A549 treated with CORT108297 at 1 μM for 4 hours (cell line): ENCODE measurements around the gene CELSR3. TPM values are rescaled to one million over a fixed set of nuclear protein-coding genes. Genes with fewer than 3 reads are reported as not detected.

ENCODE experiments used
- total RNA-seq: library from RNA; stranded (reverse); fragments of 200-300 nt; extraction: Qiagen RNA extraction; gene quantifications from 5 replicates; pipeline ENCODE4 v1.2.3, GENCODE V29; 2022

Gene CELSR3, protein sequence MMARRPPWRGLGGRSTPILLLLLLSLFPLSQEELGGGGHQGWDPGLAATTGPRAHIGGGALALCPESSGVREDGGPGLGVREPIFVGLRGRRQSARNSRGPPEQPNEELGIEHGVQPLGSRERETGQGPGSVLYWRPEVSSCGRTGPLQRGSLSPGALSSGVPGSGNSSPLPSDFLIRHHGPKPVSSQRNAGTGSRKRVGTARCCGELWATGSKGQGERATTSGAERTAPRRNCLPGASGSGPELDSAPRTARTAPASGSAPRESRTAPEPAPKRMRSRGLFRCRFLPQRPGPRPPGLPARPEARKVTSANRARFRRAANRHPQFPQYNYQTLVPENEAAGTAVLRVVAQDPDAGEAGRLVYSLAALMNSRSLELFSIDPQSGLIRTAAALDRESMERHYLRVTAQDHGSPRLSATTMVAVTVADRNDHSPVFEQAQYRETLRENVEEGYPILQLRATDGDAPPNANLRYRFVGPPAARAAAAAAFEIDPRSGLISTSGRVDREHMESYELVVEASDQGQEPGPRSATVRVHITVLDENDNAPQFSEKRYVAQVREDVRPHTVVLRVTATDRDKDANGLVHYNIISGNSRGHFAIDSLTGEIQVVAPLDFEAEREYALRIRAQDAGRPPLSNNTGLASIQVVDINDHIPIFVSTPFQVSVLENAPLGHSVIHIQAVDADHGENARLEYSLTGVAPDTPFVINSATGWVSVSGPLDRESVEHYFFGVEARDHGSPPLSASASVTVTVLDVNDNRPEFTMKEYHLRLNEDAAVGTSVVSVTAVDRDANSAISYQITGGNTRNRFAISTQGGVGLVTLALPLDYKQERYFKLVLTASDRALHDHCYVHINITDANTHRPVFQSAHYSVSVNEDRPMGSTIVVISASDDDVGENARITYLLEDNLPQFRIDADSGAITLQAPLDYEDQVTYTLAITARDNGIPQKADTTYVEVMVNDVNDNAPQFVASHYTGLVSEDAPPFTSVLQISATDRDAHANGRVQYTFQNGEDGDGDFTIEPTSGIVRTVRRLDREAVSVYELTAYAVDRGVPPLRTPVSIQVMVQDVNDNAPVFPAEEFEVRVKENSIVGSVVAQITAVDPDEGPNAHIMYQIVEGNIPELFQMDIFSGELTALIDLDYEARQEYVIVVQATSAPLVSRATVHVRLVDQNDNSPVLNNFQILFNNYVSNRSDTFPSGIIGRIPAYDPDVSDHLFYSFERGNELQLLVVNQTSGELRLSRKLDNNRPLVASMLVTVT (N-terminal part only)
- 3.2 to 5.9 TPM (median 4.7 TPM) in 5 replicates for total RNA-seq

DNA sequence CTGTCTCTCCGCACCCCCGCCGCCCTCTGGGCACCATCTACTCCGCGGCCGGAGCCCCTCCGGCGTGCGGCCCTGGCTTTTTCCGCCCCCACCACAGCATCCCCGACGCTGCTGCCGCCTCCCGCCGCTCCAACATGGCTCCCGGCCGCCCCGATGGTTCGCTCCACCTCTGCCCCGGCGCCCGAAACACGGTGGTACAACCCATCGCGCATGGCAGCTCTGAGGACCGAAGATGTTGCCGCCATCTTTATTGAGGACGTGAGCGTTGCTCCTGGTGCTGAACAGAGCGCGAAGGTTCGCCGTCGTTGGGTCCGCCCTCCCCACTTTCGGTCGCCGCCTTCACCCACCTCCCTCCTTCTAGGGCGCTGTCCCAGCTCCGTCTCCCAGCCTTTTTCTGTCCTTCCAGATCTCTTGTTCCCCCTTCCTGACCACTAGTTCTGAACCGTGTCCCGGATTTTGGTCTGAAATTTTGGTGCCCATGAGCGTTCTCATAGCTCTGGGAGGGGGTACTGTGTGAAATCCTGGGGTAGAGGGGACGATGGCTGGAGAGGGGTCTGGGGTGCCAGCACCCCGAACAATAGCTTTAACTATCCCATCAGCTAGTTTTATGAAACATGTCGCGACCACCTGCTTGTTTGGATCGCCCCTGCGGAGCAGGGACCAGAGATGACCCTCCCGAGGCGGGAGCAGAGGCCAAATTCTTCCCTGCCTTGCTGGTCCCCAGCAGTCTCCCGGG lies at the start of gene CELSR3:
CELSR3 (minus strand) TSS at position 134 of the 736 bp plus-strand sequence. CDS start 252 bp downstream, outside the sequence.

DNA sequence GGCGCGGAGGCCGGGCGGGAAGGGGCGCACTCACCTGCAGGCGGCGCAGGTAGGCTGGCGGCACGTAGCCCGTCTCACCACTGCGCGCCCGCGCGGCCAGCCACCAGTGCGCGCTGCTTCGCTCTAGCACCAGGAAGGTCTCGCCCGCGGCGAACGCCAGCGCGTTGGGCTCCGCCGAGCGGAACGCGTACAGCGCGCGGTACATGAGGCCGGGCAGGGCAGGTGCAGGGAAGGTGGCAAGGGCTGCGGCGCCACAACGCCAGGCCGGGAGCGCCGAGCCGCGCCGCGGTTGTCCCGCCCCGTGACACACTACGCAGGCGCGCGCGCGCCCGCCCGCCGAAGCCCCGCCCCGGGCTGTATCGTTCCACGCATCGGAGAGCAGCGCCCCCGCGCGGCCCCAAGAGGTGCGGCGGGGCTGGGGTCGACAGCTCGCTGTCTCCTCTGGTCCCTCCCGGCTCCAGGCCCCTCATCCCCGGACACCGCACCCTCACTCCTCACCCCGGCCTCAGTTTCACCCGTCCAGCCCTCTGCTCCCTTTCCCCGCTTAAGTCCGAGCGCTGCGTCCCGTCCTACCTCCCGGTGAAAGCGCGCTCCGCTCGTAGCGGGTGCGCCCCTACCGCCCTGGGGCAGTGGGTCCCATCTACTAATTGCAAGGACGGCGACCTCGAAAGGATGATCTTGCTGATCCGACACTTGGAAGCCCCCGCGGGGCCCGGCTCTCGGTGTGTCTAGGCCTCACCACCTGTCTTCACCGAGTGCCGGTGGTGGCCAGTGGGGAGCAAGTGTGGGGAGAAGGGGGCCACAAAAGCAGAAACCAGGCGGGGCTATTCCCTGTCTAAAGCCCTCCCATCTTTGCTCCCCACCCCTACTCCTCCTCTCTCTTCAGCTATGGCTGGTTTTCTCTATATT lies 23.2 kb upstream of the CELSR3 start, which contains the start of gene NCKIPSD:
NCKIPSD (minus strand) TSS at position 313 of the 909 bp plus-strand sequence; CDS start at position 205, 108 bp downstream.

DNA sequence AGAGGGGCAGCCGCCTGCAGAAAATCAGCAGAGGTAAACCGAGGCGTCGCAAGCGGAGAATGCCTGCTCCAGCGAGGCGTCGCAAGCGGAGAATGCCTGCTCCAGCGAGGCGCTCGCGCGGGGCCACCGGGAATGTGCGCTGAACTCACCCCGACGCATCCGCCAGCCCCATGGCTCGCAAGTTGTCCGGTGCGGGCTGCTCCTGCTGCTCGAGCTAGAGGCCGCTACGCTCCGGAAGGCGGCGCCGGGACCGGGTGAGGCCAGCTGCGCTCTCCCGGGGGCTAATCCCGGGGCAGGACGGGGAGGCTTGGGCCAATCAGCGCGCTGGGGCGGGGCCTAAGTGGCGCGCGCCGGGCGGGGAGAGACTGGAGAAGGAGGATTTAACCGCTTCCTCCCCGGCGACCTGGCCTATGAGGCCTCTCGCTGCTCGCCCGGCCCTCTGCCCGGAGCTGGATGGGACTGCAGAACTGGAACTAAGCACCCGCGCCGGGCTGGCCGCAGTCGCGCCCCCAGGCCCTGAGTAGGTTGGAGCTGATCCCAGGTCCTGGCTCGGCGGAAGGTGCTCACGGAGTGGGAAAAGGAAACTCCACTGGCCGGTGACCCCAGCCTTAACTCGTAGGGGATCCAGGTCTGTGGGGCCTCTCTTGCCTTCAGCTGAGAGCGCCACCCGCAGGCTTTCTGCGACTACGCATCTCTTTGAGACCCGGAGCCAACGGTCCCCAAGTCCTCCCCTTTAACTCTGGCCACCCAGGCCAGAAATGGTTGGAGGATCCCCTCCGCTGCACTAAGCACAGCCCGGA lies 27.3 kb downstream of the CELSR3 start, which contains the start of gene SLC26A6:
SLC26A6 (minus strand) TSS at position 240 of the 800 bp plus-strand sequence; CDS start at position 172, 68 bp downstream.

DNA sequence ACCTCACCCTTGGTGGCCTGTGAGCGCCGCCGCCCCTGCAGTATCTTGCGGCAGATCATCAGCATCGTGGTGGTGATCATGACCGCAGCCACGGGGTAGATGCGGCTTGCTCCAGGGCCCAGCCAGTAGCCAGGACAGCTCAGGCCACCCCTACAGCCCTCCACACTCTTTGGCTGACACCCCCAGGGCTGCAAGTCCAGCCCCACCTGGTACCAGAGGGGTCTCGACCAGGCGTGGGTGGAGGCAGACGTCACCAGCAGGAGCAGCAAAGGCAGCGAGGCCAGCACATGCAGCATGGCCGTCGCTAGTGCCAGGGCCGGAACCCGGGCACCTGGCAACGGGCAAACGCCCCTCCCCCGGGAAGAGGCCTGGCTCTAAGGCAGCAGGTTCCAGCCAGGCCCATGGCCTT lies 41.2 kb downstream of the CELSR3 start, which contains the start of gene TMEM89:
TMEM89 (minus strand) TSS at position 309 of the 409 bp plus-strand sequence; CDS start at position 296, 13 bp downstream.

DNA sequence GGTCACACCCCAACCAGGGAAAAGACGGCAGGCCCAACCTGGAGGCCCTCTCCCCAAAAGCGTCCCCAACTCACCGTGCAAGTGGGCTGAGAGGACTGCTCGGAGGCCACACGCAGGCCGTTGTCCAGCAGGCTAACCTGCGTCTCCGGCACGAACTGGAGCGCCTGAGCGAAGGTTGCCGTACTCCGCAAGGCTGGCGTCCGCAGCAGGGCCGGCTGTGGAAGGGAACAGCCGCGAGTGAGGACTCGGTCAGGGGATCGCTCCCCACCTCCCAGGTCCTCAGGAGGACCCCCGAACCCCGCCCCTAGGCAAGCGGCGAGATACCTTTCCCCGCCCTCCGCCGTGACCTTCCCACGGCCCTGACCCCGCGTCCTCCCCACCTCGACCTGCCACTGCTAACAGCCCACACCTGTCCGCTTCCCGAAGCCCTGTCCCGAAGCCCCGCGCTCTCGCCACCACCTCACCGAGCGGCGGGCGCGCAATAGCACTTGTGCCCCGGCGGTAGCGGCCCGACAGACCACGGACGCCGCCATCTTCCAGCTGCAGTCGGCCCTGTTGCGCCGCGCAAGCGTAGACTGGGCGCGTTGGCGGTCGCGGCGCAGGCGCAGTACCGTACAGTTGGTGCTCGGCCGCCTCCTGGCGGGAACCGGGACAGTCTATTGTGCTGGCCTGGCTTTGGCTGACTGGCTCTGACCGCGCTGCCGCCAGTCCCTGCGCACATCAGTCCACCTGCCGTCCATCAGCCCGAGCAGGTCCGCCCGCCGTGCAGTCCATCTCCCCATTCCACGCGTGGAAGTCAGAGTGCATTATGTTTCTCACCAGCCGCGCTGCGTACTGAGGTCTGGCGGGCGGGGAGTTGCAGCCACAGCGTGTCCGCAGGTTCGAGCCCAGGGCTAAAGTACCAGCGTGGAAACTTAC lies 53.3 kb downstream of the CELSR3 start, which contains the start of gene UQCRC1:
UQCRC1 (minus strand) TSS at position 559 of the 918 bp plus-strand sequence; CDS start at position 533, 26 bp downstream.

DNA sequence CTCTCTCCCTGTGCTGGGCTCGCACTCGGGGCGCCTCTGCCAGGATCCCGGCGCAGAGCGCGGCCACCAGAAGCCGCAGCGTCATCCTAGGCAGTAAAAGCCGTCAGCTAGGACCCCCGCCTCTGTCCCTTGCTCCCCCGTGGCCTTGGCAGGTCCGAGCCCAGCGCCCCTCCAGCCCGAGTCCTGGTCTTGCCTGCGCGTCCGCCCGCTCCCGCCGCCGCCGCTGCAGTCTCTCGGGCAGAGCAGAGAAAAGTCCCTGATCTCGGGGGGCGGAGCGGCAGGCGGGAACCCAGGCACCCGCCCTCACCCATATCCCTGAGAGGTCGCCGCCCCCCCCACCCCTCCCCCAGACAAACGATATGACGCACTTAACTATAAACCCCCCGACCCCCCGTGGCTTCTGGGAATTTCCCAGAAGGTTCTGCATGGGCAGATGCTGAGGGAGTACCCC lies 67.6 kb downstream of the CELSR3 start, which contains the start of gene COL7A1:
COL7A1 (minus strand) TSS at position 255 of the 451 bp plus-strand sequence; CDS start at position 85, 170 bp downstream.

Other genes with a start within 250 kb of the CELSR3 start
- gene PLXNB1, start 232.8 kb downstream of the CELSR3 start, total RNA-seq: 13.4 to 17.7 TPM (median 15.7 TPM) in 5 replicates
- gene CCDC51, start 222.8 kb downstream of the CELSR3 start, total RNA-seq: 25.0 to 29.1 TPM (median 27.4 TPM) in 5 replicates
- 266 to 389 TPM (median 282 TPM) in 5 replicates for gene TMA7, start 222.6 kb downstream of the CELSR3 start, total RNA-seq
- 8.3 to 9.6 TPM (median 9.4 TPM) in 5 replicates for gene ATRIP, start 216.1 kb downstream of the CELSR3 start, total RNA-seq
- 101 to 139 TPM (median 129 TPM) in 5 replicates for gene SHISA5, start 158.7 kb downstream of the CELSR3 start, total RNA-seq
- 12.6 to 17.6 TPM (median 12.8 TPM) in 5 replicates for gene PFKFB4, start 106.1 kb downstream of the CELSR3 start, total RNA-seq
- 6.9 to 11.3 TPM (median 9.7 TPM) in 5 replicates for gene UCN2, start 99.1 kb downstream of the CELSR3 start, total RNA-seq
- gene COL7A1, start 67.6 kb downstream of the CELSR3 start, total RNA-seq: 143 to 232 TPM (median 208 TPM) in 5 replicates
- 169 to 188 TPM (median 181 TPM) in 5 replicates for gene UQCRC1, start 53.2 kb downstream of the CELSR3 start, total RNA-seq
- not detected in 5 replicates for gene TMEM89, start 41.1 kb downstream of the CELSR3 start, total RNA-seq
- 14.6 to 21.2 TPM (median 18.6 TPM) in 5 replicates for gene SLC26A6, start 27.4 kb downstream of the CELSR3 start, total RNA-seq
- gene NCKIPSD, start 23.0 kb upstream of the CELSR3 start, total RNA-seq: 6.9 to 11.7 TPM (median 9.9 TPM) in 5 replicates
- 48.8 to 49.9 TPM (median 49.3 TPM) in 5 replicates for gene IP6K2, start 54.3 kb upstream of the CELSR3 start, total RNA-seq
- gene PRKAR2A, start 185.0 kb upstream of the CELSR3 start, total RNA-seq: 14.5 to 18.7 TPM (median 17.4 TPM) in 5 replicates
- gene SLC25A20, start 236.0 kb upstream of the CELSR3 start, total RNA-seq: 10.5 to 12.0 TPM (median 11.2 TPM) in 5 replicates